ENCODE results near the gene ST6GALNAC5. TPM values are rescaled to one million over a fixed set of nuclear protein-coding genes. Genes with fewer than 3 reads are reported as not detected.

Gene ST6GALNAC5
- total RNA-seq, 1 donor from 2014 or later = 0.26 TPM

DNA sequence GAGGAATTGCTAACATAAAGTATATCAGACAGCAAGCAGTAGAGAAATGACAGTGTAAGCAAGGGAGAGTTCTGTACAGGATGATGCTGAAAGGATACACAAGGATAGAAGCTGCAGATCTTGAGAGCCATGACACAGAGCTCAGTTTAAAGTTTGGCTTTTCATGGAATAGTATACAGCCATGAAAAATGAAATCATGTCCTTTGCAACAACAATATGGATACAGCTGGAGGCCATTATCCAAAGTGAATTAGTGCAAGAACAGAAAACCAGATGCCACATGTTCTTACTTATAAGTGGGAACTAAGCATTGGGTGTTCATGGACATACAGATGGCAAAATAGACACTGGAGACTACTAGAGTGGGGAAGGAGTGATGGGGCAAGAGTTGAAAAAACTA is 169.8 kb downstream of the ST6GALNAC5 start:
- TF ChIP-seq CTCF (IDR thresholded peaks at IDR 0.05; ENCODE audit: insufficient read depth, low read length, severe bottlenecking) = no peak
- Histone ChIP-seq H3K4me3 (ENCODE audit: low read depth, low read length) (no peak overlapping the region), H3K27me3 (ENCODE audit: control insufficient read depth, insufficient read depth, low read length) (no peaks in the 10 kb centered on the region), H3K36me3 (ENCODE audit: control insufficient read depth, insufficient read depth, low read length) (no peaks in the 10 kb centered on the region)
- FAIRE-seq (no peak), DNase-seq (ENCODE audit: low read depth) (no peak)

- Histone ChIP-seq H3K27me3 (ENCODE audit: control insufficient read depth, insufficient read depth, low read length) (no peaks in the 10 kb centered on the region), H3K4me3 (ENCODE audit: low read depth, low read length) (no peak overlapping the region), H3K36me3 (ENCODE audit: control insufficient read depth, insufficient read depth, low read length) (no peaks in the 10 kb centered on the region)
- DNase-seq (ENCODE audit: low read depth) = no peak
- no peak for TF ChIP-seq CTCF (IDR thresholded peaks at IDR 0.05; ENCODE audit: insufficient read depth, low read length, severe bottlenecking)
- no peak for FAIRE-seq
Measured at GRCh38 chr1:77038000-77038399, 170.7 kb downstream of the ST6GALNAC5 start.

DNA sequence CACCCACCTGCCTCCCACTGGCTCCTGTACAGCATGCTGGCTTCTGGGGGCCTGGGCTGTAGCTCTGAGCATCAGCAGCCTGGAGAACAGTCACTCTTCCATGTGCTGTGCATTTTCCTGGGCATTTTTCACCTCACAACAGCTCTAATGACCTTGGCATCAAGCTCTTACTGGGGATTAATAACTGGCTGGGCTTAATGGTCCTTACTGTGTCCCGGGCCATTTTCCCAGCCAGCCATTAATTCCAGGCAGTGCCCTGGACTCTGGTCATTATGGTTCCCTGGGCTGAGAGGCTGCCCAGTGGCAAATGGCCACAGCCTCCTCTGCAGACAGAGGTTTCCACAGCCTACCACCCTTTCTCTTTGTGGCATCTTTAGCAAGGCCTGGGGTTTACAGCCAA is 171.8 kb downstream of the ST6GALNAC5 start:
- DNase-seq (ENCODE audit: low read depth) (no peak), FAIRE-seq (no peak)
- no peak overlapping the region for H3K4me3 ChIP-seq (ENCODE audit: low read depth, low read length)
- H3K36me3 ChIP-seq (ENCODE audit: control insufficient read depth, insufficient read depth, low read length) = no peaks in the 10 kb centered on the region
- no peaks in the 10 kb centered on the region for H3K27me3 ChIP-seq (ENCODE audit: control insufficient read depth, insufficient read depth, low read length)
- TF ChIP-seq CTCF (IDR thresholded peaks at IDR 0.05; ENCODE audit: insufficient read depth, low read length, severe bottlenecking) = no peak

DNA sequence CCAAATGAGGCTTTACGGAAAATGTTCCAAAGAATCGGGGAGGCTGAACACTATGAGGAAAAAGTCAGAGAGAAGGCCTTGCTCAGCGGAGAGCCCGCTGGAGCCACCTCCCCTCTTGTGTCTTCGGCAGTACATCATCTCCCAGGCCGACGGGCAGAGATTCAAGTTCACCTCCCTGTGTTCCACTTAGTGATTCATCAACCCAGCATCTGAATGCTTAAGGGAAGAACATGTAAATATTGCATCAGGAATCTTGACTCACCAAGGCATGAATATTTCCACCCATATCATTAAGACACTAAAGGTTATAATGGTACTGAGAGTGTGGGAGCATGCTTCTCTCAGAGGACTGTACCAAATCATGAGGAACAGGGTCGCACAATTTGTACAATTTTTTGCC is 172.5 kb downstream of the ST6GALNAC5 start:
- FAIRE-seq (no peak), DNase-seq (ENCODE audit: low read depth) (peak; percentile 97)
- H3K27me3 ChIP-seq (ENCODE audit: control insufficient read depth, insufficient read depth, low read length) = no peaks in the 10 kb centered on the region
- no peak overlapping the region for H3K4me3 ChIP-seq (ENCODE audit: low read depth, low read length)
- H3K36me3 ChIP-seq (ENCODE audit: control insufficient read depth, insufficient read depth, low read length) = no peaks in the 10 kb centered on the region
- TF ChIP-seq CTCF (IDR thresholded peaks at IDR 0.05; ENCODE audit: insufficient read depth, low read length, severe bottlenecking) = no peak

DNA sequence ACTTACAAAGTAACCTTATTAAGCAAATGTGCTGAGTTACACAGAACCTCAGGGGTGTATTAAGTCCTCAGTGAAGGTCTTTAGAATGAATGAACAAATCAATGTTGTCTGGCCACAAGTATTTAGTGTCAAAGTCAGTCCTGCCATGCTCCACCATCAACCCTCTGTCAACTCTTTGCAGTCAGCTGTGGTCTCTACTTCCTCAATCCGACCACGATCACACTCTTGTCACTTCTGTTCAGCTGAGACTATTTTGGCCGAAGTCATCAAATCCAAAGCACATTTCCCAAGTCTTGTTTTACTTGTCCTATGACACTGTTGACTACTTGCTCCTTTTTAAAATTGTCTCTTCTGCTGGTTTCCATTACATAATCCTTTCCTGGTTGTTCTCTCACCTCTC is 173.5 kb downstream of the ST6GALNAC5 start:
- FAIRE-seq (no peak), DNase-seq (ENCODE audit: low read depth) (no peak)
- Histone ChIP-seq H3K36me3 (ENCODE audit: control insufficient read depth, insufficient read depth, low read length) (no peaks in the 10 kb centered on the region), H3K27me3 (ENCODE audit: control insufficient read depth, insufficient read depth, low read length) (no peaks in the 10 kb centered on the region), H3K4me3 (ENCODE audit: low read depth, low read length) (no peak overlapping the region)
- TF ChIP-seq CTCF (IDR thresholded peaks at IDR 0.05; ENCODE audit: insufficient read depth, low read length, severe bottlenecking) = no peak

GRCh38 chr1:77044133-77044849 is 177.0 kb downstream of the ST6GALNAC5 start:
- Histone ChIP-seq H3K36me3 (ENCODE audit: control insufficient read depth, insufficient read depth, low read length) (no peaks in the 10 kb centered on the region), H3K4me3 (ENCODE audit: low read depth, low read length) (no peak overlapping the region), H3K27me3 (ENCODE audit: control insufficient read depth, insufficient read depth, low read length) (no peaks in the 10 kb centered on the region)
- FAIRE-seq = no peak
- DNase-seq (ENCODE audit: low read depth) = peak; percentile 64
- no peak for TF ChIP-seq CTCF (IDR thresholded peaks at IDR 0.05; ENCODE audit: insufficient read depth, low read length, severe bottlenecking)
